GM21619 (cell line): ENCODE data around the gene MTMR8.
"Not testable (repeated sequence)": the region's sequence is repeated elsewhere in the genome, so short reads cannot be mapped to it uniquely, and the experiment has no call there.

Source experiments
- ATAC-seq: cut with Tn5 transposase; IDR thresholded peaks from one replicate; pipeline ENCODE4 v1.9.1; 2021; ENCODE audit not compliant: unreplicated experiment

Gene MTMR8

DNA sequence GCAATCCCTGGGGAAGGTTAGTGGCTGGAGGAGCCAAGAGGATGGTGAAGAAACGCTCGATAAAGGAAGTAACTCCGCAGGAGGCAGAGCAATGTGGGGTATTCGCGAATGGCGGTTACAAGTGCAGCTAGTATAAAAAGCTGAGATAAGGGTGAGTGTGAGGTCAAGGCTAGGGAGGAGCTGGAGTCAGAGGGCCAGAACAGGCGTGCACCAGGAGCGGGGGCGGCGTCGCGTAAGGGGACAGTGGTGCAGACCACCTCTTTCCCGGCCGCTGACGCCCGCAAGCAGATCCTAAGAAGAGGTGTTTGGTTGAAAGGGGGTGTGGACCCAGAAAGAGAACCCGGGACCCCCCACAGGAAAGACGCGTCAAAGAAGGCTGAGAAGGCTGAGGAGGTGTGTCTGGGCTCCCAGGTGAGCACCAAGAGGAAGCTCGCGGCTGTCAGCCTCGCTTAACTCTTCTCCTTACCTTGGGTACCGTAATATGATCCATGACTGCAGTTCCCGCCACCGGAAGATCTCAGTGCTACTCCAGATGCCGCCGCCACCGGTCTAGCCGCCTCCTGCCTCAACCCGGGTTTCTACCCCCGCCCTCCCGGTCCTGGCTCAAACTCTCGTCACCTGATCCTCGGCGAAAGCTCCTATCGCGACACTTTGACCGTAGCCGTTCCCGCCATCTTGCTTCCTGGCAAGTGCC, at the start of gene MTMR8:
TSS of gene MTMR8 (minus strand) at position 579 of the 694 bp plus-strand sequence. CDS start at position 490, 89 bp downstream.
- peak; percentile 96 for ATAC-seq

DNA sequence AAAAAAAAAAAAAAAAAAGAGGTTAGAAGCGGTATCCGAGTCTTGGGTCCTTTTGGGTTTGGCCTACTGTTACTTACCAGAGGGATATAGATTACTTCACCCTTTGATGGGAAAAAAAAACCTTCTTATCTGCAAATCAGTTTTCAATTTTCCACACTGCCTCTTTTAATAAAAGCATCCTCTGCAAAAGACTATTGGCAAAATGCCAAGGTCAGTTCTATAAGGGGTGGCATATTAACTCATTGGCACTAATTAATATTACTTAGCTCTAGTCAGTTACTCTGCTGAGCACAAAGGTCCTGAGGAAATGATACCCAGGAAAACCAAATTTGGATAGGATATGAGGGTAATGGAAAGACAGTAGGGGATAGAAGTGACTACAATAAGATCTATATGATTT, 44.3 kb upstream of the MTMR8 start:
- ATAC-seq, result no peak

DNA sequence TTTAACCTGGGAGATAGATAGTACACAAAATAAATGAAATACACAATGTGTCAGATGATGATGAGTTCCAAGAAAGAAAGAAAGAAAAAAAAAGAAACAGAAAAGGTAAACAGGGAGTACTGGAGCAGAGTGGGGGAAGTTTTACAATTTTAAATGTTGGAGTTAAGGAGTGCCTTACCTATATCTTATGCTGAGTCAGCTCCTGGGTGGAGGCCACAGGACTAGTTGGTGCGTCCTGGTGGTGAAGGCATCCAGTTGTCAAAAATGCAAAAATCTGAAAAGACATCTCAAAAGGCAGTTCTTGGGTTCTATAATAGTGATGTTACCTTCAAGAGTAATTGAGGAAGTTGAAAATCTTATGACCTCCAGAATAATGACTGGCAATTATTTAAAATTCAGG, 42.4 kb upstream of the MTMR8 start:
- ATAC-seq, result no peak

DNA sequence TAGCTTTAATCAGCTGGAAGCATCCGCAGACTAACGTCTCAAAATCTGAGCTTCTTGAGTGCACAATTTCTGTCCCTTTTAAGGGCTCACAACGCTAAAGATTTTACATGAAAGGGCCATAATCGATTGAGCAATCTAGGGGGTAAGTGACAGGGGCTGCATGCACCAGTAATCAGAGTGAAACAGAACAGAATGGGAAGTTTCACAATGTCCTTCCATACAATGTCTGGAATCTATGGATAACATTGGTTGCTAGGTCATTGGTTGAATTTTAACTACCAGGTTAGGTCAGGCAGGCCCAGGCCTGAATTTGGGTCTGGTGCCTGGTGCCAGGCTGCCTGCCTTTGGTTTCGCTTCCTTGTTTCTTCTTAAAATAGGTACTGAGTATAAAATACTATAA, 42.0 kb upstream of the MTMR8 start:
- ATAC-seq, result no peak

DNA sequence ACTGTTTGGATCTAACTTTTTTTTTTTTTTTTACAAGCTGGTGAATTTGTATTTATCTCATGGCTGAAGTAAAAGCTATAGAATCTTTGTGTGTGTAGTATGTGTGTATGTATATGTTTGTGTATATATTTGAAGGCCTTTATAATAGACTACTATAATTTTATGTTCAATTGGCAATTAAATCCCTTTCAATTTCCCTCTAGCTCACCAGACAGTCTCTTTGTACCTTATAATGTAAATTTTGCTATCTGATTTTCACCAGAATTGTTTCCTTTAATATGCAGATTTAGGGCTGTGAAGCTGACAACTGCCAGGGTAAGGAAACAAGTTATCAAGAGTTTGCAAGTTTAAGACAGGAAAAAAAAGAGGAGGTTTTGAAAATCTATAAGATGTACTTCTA, 33.1 kb upstream of the MTMR8 start:
- ATAC-seq, result no peak

DNA sequence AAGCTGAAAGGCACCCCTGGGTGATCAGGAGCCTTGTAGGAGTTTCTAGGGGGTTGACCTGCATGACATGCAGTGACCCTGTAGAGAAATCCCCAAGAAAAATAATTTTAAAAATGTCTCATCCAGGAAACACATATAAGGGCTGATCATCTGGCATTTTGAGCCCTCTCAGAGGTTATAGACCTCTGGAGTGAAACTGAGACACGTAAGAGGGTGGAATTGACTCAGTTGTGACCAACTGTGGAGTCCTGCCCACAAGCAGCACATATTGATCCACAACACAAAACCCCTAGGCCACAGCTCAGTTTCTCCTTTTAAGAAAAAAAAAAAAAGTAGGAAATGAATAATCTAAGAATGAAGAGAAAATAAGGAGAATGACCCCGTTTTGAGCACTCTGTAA, 32.5 kb upstream of the MTMR8 start:
- peak; percentile 92 for ATAC-seq

DNA sequence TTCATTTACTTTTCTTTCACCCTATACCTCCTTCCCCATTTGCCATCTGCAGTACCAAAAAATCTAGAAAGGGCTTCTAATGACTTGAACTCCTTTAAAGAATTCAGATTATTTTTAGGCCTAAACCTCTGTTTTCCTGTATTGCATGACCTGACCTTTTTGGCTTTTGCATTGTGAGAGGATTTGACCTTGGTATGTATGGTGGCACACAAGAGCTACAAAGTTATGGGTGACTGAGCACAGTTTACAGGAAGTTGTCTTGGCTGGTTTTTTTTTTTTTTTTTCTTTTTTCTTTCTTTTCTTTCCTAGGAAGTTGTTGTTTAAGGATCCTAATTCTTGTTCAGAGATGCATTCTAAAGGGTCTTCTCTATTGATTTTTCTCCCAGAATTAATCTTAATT, 32.0 kb upstream of the MTMR8 start:
- peak; percentile 51 for ATAC-seq

DNA sequence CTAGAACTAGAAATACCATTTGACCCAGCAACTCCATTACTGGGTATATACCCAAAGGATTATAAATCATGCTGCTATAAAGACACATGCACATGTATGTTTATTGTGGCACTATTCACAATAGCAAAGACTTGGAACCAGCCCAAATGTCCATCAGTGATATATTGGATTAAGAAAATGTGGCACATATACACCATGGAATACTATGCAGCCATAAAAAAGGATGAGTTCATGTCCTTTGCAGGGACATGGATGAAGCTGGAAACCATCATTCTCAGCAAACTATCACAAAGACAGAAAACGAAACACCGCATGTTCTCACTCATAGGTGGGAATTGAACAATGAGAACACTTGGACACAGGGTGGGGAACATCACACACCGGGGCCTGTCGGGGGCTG, 14.5 kb upstream of the MTMR8 start:
- ATAC-seq, result not testable (repeated sequence)

DNA sequence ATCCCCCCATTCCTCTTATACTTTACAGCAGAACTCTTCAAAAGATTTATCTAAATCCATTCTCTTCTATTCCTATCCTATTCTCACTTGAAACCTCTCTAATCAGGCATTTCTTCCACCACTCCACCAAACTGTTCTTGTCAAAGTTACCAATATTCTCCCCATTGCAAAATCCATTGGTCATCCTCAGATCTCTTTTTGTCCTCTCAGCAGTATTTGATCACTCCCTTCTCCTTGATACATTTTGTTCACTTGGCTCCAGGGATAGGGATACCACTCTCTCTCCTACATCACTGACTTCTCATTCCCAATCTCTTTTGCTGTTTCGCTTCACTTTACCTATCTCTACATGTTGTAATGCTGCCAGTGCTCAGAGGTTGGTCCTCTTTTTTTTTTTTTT, 2.8 kb upstream of the MTMR8 start:
- ATAC-seq, result no peak

DNA sequence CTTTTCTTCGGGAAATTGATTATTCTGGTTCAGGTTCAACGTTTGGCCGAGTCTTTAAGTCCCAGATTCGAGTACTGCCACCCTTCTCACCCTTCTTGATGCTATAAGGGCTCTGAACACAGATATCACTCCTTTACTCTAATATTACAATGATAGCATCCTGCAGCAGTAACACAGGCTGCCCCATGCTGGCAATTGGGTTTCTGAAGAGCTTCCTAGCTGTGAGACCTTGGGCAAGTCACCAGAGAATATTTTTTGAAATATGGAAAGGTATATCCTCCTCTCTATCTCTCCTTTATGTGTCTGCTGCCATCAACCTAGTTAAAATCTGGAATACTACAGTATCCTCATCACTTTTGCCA, 297 bp upstream of the MTMR8 start:
- ATAC-seq, result peak; percentile 12

DNA sequence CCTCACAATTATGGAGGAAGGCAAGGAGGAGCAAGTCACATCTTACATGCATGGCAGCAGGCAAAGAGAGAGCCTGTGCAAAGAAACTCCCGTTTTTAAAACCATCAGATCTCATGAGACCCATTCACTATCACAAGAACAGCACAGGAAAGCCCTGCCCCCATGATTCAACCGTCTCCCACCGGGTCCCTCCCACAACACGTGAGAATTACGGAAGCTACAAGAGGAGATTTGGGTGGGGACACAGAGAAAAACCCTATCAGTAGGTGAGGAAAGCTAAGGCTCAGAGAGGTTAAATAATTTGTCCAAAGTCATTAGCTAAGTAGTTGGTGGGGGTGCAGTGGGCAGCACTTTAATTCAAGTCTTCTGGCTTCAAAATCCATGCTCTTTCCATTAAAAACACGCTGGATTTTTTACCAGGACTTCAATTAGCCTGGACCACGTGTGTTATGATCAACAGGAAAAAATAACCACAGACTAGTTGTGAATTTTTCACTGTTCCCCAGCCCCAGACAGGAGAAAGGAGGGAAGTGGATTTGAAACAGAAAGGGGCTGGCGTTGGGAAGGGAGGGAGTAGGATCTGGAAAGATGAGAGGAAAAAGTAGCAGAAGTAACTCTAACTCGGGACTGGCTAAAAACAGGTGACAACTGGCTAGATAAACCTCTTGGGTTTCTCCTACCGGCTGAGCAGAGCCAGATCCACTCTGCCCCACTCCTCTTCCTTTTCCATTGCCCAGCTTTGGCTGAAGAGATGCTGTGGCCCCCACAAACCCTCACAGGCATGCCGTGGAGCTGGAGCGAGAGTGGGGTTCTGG, 986 bp downstream of the MTMR8 start:
- ATAC-seq, result peak; percentile 23

DNA sequence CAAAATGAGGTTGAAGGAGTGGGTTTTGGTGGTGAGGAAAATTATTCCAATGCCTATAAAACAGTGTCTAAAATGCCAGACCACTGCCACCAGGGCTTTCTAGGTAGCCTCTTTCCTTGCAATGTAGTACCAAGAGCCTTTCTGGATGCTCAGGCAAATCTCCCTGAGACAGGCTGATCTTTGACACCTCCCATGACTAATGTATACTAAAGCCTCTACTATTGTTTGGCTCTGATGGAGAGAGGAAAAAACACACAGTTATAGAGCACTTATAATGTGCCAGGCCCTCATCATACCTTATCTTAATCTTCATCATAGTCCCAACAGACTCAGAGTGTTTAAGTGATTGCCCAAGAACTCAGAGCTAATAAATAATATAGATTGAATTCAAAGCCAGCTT, 5.8 kb downstream of the MTMR8 start:
- ATAC-seq, result no peak

DNA sequence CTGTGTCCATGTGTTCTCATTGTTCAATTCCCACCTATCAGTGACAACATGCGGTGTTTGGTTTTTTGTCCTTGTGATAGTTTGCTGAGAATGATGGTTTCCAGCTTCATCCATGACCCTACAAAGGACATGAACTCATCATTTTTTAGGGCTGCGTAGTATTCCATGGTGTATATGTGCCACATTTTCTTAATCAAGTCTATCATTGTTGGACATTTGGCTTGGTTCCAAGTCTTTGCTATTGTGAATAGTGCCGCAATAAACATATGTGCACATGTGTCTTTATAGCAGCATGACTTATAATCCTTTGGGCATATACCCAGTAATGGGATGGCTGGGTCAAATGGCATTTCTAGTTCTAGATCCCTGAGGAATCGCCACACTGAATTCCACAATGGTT, 14.5 kb downstream of the MTMR8 start:
- not testable (repeated sequence) for ATAC-seq

DNA sequence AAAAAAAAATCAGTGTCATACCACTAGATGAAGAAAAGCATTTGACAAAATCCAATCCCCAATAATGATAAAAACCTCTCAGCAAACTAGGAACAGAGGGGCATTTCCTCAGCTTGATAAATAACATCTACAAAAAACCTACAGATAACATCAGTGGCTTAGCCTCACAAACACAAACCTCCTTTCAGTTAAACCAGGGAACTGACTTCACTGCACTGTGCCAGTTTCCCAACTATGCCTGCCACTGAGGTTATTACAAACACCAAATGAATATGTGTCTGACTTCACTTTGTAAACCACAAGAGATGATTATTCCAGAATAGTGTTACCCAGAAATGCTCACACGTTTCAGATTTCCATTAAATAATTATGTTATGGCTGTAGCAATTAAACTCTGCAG, 15.3 kb downstream of the MTMR8 start:
- no peak for ATAC-seq

DNA sequence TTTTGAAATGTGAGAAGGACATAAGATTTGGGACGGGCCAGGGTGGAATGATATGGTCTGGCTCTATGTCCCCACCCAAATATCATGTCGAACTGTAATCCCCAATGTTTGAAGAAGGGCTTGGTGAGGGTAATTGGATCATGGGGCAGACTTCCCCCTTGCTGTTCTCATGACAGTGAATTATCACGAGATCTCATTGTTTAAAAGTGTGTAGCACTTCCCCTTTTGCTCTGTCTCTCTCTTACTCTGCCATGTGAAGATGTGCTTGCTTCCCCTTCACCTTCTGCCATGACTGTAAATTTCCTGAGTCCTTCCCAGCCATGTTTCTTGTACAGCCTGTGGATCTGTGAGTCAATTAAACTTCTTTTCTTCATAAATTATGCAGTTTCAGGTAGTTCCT, 17.5 kb downstream of the MTMR8 start:
- no peak for ATAC-seq

DNA sequence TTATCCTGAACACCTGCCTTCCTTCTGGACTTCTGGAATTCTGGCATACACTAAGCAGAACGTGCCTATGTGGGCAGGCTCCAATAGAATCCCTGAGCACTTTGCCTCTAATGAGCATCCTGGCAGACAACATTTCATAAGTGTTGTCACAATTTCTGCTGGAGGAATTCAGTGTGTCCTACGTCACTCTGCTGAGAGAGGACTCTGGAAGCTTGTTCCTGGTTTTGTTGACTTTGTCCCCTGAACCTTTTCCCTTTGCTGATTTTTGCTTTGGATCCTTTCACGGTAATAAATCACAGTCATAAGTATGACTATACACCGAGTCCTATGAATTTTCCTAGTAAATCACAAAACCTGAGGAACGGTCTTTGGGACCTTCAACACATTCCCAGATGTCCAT, 43.2 kb downstream of the MTMR8 start:
- no peak for ATAC-seq

DNA sequence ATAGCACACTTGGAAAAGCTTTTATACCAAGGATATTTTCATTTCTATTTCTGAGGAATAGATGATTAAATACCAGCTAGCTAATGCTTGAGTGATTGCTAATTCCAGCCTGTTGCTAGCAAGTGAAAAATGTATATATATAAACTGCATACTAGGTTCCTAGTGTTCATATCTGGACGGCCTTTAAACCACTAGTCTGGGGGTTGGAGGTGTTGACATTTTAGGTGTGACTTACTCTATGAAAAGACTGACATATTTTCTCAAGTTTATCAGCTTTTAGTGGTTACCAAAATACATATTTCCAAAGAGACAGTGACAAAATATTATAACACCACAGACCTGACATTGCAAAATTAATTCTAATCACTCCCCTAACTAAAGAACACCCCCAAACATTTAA, 44.7 kb downstream of the MTMR8 start:
- ATAC-seq, result no peak

DNA sequence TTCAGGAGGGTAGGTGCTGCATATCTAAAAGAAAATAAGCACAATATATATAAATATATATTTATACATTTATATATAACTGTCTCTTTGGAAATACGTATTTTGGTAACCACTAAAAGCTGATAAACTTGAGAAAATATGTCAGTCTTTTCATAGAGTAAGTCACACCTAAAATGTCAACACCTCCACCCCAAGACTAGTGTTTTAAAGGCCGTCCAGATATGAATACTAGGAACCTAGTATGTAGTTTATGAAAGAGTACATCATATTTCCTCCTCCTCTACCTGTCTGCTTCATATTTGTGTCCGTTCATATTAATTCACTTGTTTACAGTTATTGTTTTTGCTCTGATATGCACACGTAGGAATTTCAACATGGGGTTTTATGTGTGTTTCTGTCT, 45.2 kb downstream of the MTMR8 start:
- ATAC-seq, result no peak

DNA sequence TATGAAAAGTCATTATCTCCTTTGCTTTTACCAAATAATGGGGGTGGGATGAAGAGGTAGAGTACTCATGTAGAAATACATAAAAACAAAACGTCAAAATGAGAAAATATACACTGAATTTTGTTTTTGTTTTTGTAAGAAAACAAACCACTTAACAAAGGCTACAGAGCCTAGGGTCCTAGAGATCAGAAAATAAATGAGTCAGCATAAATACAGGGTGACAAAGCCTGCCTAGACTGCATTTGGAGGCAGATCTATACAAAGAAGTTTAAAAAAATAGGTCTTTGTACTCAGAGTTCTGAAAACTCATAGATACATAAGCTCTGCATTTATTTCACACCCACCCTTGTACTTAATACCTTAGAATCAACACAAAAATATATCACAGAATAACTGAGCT, 52.4 kb downstream of the MTMR8 start:
- no peak for ATAC-seq

DNA sequence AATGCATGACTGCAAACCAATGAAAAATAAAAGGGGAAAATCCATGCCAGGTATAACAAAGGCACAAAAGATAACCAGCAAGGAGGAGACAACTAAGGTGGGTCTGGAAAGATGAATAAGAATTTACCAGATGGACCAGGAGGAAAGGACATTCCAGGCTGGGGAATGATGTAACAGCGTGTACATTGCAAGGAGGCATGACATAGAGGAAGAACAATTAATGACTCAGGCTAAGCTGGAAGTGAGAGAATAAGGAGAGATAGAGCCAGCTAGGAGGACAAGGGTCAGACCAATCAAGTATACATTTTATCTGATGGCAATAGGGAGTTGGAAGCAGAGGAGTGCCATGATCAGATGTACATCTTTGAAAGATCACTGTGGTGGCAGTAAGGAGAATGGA, 57.0 kb downstream of the MTMR8 start:
- no peak for ATAC-seq

DNA sequence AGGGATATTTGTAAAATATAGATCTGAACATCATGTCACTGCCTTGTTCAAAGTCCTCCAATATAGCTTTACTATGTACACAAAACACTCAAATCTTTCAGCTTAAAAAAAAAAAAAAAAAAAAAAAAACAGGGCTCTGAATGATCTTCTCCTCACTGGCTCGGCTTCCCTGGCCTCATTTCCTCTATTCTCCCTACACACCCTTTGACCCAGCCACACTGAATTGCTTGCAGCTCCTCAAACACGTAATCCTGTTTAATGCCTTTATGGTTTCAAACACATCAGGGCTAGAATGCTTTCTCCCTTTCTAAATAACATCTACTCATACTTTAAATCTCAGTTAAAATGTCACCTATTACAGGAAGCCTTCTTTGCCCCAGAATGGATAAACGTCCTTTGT, 60.8 kb downstream of the MTMR8 start:
- no peak for ATAC-seq

DNA sequence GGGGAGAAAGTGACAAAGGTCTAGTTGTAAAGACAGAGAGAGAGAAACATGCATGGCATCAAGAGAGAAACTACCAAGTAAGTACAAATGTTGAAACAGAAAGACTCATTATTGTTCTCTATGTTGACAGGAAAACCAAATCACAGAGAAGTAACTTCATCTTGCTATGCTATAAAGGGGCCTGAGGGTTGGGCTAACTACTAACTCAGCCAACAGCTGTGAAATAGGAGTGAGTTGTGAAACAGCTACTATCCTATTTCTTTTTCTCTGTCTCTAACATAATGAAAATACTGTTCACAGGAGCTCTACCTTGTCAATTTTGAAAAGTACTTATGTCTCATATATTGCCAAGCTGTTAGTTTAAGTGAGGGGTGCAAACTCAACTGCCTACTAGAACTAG, 65.0 kb downstream of the MTMR8 start:
- no peak for ATAC-seq

DNA sequence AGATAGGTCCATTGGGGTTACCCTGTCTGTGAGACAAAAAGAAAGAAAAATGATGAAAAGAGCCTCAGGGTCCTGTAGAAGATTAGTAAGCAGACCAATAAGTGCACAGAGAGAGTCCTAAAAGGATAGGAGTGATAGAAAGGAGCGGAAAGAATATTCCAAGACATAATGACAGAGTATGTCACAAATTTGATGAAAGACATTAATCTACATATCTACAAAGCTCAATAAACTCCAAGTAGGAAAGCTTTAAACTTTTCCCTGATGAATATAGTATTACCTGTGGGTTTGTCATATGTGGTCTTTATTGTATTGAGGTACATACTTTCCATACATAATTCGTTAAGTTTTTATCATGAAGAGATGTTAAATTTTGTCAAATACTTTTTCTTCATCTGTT, 73.7 kb downstream of the MTMR8 start:
- ATAC-seq, result no peak
